ENCODE data around the gene MTERF1. TPM values are rescaled to one million over a fixed set of nuclear protein-coding genes. Genes with fewer than 3 reads are reported as not detected.
"Not testable (repeated sequence)": the region's sequence is repeated elsewhere in the genome, so short reads cannot be mapped to it uniquely, and the experiment has no call there.

MTERF1 gene
- total and polyA plus RNA-seq, 12 donors: 4.0 to 19.1 (median 9.5) TPM

- WGBS, 4 donors: 53 to 66% (median 57%) methylated on average over 2 of the region's 2 CpGs
- no peaks in the 10 kb centered on the region for H3K27me3 ChIP-seq
- no peaks in the 10 kb centered on the region for H3K36me3 ChIP-seq (replicated peaks in 1 of 2)
- intact Hi-C loops (cut with DNase I): no loop called here
- no peak overlapping the region for H3K27ac ChIP-seq
- TF ChIP-seq POLR2A (IDR thresholded peaks at IDR 0.05) (no peak), CTCF (IDR thresholded peaks at IDR 0.05) (no peak)
- no peaks in the 10 kb centered on the region for H3K4me1 ChIP-seq (replicated peaks in 1 of 2)
- no peak overlapping the region for H3K4me3 ChIP-seq
- H3K9me3 ChIP-seq (replicated peaks in 1 of 3): no peaks in the 10 kb centered on the region
- DNase-seq: no peak
Observed at GRCh38 chr7:91892821-91893340, 12.4 kb upstream of the MTERF1 start.

GRCh38 chr7:91892099-91892705, 11.7 kb upstream of the MTERF1 start:
- Histone ChIP-seq H3K4me3 (no peak overlapping the region), H3K4me1 (replicated peaks in 1 of 2) (no peaks in the 10 kb centered on the region), H3K27me3 (no peaks in the 10 kb centered on the region), H3K36me3 (replicated peaks in 1 of 2) (no peaks in the 10 kb centered on the region), H3K9me3 (replicated peaks in 1 of 3) (no peaks in the 10 kb centered on the region), H3K27ac (no peak overlapping the region)
- TF ChIP-seq CTCF (IDR thresholded peaks at IDR 0.05) (no peak), POLR2A (IDR thresholded peaks at IDR 0.05) (no peak)
- intact Hi-C loops (cut with DNase I): no loop called here
- 53 to 68% (median 61%) methylated on average over 3 of the region's 3 CpGs for WGBS, 4 donors
- DNase-seq: no peak

GRCh38 chr7:91888271-91889175, 8.0 kb upstream of the MTERF1 start:
- WGBS, 4 donors: 91 to 97% (median 94%) methylated on average over 32 to 60 of the region's 60 CpGs
- DNase-seq: not testable (repeated sequence)
- intact Hi-C loops (cut with DNase I): loop anchor here in 1 of 2 donors (10.0 kb wide), 1 partner anchor 246 kb away; the partner anchor contains the start of gene CYP51A1

GRCh38 chr7:91887336-91888213, 7.1 kb upstream of the MTERF1 start:
- H3K27me3 ChIP-seq; H3K36me3 ChIP-seq (replicated peaks in 1 of 2); H3K9me3 ChIP-seq (replicated peaks in 1 of 3); H3K4me3 ChIP-seq; H3K27ac ChIP-seq; H3K4me1 ChIP-seq (replicated peaks in 1 of 2); DNase-seq: not testable (repeated sequence)
- 83 to 93% (median 90%) methylated on average over 7 to 54 of the region's 54 CpGs for WGBS, 4 donors
- intact Hi-C loops (cut with DNase I): loop anchor here in 1 of 2 donors (10.0 kb wide), 1 partner anchor 247 kb away; the partner anchor contains the start of gene CYP51A1

More at GRCh38 chr7:91888271-91889175, 8.0 kb upstream of the MTERF1 start:
- H3K9me3 ChIP-seq (replicated peaks in 1 of 3); H3K27ac ChIP-seq; H3K36me3 ChIP-seq (replicated peaks in 1 of 2); H3K4me3 ChIP-seq; H3K4me1 ChIP-seq (replicated peaks in 1 of 2); H3K27me3 ChIP-seq: not testable (repeated sequence)
